Measurements from ENCODE around the gene PTPRM.

Gene PTPRM

DNA sequence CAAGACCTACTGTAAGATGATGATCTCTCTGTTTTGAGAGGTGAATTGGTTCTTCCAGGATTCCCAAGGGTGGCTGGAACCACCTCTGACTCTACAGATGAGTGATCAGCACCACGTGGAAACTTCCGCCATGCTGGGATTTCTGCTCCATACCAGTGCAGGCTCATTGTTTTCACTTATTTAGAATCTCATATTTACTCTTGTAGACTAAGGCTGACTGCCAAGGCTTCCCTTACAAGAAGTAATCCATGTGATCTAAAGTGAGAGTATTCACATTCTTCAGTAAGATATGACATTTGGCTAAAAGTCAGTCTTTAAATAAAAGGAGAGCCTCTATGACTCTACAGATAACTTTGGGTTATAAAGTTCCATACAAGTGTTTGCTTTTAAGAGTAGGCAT, 719.2 kb downstream of the PTPRM start:
- no peak for DNase-seq (ENCODE audit: low read depth)

DNA sequence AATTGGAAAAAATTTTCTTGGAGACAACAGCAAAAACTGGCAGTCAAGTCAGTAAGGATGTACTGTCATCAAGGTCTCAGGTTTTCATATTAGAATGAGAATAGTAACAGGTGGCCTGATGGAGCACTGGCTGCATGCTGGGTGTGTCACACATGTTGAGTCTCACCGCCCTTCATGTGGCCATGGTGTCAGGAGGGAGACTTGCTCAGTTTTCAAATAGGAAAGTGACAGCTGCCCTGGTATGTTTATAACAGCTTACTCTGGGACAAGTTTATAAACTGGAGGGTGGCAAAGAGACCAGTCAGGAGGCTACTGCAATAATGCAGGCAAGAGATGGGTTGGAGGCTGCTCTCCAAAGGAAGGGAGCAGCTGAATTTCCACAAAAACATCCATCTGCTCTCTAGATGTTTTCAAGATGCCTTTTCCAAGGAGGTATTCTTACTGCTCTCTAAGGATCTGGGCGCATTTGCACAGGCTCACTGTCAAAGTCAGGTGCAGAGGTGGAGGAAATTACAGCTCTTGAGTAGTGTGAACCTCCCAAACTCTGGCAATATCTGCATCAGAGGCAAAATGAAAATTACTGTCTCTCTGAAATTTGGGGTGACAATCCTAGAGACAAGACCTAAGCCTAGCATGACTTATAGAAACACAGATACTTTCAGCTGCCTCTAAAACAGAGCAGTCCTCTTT, 720.2 kb downstream of the PTPRM start:
- no peak for DNase-seq (ENCODE audit: low read depth)

DNA sequence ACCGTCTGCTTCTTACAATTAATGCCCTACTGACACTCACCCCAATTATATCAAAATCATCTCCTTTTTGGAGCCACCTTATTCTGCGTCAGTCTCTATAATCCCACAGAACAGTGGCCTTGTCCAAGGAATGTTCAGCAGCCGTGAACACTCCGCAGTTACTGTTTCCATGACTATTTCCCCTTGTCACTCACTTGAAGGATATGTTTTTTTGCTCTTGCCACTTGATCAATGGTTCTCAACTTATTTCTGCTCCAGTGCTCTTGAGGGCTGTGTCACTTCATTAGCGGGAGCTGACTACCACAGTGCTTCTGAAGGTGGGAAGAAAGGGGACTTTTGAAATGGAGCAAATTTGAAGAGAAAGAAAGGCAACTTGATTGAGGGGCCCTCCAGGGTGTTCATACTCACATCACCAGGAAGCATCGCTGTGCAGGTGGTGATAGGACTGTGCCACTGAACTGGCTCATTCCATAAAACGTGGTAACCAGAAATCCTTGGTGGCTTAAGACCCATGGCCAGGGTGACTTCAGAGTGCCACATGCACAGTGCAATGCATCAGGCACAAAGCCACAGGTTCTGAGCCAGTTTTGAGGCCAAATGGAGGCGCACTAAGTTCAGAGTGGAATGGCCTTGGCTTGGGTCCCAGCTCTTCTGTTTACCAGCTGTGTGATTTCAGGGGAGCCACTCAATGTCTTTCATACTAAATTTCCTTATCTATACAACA, 721.5 kb downstream of the PTPRM start:
- no peak for DNase-seq (ENCODE audit: low read depth)

DNA sequence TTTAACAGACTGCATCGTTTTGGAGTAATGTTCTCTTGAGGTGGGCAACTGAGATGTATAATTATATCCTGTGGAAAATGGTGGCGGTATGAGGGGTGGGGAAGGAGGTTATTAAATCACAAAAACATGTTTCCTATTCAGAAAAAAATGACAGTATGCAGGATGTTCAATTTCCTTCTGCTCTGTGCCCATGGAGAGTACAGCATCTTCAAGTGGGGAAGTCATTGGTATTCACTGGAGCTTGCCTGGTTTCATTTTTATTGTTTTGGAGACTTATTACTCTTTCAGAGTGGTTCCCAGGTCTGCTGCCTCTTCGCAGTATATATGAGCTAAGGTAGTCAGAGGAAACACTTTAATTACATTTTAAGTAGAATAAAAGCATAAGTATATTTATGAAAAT, 723.3 kb downstream of the PTPRM start:
- DNase-seq (ENCODE audit: low read depth), result no peak

DNA sequence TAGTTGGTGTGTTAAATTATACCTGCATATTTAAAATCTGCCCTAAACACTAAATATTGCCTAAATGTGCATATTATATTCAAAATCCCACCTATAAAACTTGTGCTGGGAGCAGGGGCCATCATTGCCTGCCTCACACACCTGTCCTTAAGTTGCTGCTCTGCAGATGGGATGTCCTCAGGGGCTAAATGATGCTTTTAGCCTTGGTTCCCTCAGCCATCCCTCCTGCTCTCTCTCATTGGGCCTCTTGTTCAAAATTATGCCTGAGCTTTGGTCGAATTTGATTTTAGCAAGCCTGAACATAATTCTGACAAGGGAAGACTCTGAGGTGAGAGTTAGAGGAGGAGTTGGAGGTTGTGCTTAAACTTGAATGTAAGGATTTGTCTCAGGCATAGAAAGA, 723.8 kb downstream of the PTPRM start:
- no peak for DNase-seq (ENCODE audit: low read depth)

DNA sequence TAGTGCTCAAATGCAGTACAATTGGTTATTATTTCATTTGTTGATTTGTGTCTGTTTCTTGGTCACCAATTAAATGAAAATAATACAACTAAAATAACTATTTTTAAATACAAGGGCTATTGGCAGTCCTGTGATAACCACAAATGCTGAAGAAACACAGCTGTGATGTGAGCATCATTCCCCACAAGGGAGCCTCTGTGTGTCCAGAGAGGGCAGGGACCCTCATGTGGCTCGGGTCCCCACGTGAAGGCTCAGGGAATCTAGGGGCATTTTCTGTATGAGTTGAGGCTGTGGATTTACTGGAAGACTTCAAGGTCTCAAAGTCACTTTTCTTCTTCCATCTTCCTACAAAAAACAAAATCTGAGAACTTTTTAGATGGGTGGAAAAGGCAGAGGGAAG, 726.1 kb downstream of the PTPRM start:
- no peak for DNase-seq (ENCODE audit: low read depth)

DNA sequence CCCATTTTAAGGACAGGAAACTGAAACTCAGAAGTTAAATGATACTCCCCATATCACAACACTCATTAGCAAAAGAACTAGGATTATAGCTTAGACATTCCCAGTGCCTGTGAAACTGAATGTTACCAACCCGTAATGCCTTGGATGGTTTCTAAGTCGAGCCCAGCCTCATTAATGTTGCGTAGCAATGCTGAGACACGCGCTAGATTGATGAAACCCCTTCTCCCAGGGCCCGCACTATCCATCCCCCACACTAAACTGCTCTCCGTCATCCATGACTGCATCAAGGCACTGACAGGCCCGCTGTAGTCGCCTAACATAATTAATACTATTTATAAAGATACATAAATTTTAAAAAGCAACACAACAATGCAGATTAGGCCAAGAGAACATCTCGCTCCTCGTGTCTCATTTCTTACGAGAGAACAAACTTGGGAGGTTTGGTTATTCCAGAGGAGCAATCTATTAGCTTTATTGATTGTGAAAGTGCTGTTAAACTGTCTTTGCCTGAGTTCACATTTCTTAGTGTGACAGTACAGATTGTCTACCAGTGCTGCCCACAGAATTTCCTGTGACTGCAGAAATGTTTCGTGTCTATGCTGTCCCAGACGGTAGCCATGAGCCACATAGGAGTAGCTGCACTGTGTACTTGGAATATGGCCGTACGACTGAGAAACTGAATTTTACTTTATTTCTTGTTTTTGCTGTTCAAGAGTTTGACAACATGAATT, 729.9 kb downstream of the PTPRM start:
- no peak for DNase-seq (ENCODE audit: low read depth)

DNA sequence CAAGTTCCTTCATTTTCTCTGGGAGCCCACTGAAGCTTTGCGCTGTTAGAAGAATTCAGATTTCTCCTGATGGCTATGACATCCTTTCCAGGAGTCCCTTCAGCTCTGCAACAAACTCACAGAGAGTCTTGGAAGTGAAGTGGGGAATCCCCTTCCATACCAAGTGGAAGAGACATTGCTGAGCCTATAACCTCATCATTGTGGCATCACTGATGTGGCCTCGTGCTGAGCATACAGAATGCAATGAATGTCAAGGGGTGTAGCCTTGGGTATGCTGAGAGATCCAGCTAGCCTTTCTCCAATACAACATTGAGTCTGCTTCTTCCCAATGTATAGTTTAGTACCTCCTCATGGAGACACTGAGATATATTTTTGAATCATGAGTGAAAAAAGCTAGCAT, 731.1 kb downstream of the PTPRM start:
- DNase-seq (ENCODE audit: low read depth), result no peak

DNA sequence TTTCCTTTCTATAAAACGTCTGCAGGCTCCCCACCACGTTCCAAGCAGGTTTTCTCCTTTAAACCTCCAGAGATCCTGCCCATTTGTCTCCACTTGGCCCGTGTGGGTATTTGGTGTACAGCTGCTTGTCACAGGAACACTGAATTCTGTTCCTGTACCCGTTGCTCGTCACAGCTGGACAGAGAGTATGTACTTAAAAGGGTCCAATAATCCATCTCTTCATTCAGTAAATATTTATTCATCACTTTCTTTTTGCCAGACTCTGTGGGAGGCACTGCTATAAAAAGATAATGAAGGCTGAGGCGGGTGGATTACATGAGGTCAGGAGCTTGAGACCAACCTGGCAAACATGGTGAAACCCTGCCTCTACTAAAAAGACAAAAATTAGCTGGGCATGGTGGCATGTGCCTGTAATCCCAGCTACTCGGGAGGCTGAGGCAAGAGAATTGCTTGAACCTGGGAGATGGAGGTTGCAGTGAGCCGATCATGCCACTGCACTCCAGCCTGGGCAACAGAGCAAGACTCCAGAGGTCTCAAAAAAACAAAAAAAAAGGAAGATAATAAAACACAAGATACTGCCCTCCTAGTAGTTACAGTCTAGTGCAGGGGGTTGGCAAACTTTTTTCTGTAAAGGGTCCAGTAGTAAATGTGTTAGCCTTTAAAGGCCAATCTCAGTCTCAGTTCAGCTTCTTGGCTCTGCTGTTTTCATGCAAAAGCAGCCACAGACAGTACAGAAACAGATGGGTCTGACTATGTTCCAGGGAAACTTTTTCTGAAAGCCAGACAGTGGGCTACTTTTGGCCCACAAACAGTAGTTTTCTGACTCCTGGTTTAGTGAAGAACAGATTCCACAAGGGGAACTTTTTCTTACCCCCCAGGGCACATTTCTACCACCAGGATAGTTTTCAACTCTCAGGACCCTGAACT, 732.2 kb downstream of the PTPRM start:
- no peak for DNase-seq (ENCODE audit: low read depth)

DNA sequence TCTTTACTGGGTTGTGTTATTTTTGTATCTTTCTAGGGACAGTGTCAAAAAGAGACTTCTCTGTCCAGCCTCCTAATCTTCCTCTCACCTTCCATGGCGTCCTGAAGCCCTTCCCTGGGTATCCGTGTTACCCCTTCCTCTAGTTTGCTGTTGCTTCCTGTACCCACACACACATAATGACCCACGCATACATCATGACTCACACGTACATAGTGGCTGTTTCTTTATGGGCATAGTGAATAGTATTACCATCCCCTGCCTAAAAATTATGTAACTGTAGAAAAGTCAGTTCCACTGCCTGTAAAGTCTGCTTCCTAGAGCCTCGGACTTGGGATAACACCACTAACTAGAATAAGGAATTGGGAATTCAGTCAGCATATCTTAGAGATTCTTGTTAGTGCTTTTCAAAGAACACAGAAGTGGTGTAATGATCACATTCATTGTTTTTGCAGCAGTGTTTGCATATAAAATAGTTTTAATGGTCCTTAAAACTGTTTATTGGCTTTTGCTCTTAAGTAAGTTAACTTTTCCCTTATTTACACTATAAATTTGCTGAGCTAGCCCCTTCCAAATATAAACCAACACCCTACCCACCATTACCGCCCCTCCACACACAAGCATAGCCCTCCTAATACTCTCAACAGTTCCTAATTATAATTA, 733.8 kb downstream of the PTPRM start:
- no peak for DNase-seq (ENCODE audit: low read depth)

DNA sequence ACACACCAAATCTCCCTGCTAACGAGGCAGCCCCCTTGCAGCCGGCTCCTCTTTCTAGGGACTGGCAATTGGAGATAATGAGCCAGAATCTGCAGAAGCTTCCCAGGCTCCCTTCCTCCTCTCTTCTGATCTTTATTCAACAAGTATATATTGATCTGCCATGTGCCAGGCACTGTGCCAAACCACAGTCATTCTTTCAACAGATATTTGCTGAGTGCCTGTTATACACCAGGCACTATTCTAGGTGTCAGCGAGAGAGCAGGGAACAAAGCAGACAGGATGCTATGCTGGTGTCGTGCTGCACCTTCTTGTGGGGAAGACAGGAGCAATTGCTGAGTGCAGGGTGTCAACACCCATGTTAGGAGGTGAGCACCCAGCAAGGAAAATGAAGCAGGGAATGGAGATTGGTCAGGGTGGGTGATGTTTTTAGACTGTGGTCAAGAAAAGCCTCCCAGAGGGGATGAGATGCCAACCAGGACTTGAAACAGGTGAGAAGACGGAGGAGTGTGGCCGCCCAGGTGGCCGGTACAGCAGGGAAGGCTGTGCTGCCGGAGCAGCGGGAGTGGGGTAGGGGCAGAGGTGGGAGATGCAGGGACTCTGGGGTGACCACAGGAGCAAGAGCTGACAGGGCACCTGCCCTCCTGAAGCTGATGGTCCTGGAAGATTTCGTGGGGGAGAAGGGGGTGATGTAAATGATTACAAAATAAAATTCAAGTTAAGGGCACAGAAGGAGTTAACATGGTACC, 734.5 kb downstream of the PTPRM start:
- DNase-seq (ENCODE audit: low read depth), result no peak

DNA sequence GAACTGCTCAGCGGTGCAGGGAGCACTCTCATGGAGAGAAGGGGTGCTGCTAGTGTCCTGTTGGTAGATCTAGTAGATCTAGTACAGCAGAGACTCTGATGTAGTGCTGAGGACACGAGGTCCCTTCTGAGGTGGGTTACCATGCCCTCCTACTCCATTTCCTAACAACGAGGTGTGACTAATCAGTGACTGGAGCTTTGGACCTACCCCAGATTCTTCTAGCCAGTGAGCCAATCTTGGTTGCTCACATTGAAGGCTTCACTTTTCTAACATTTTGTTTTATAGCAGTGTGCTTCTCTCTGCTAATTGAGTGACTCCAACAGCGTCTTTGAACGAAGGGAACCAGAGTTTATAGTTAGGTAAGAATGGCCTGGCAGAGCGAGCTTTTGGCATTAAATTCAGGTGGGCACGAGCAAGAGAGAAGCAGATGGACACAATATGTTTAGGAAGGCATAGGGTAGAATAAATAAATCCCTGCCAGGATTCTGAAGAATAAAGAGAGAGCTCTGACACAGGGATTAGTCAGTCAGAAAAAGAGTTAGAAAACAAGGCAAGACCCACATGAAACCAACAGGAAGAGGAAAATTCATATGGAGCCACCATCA, 736.1 kb downstream of the PTPRM start:
- no peak for DNase-seq (ENCODE audit: low read depth)

DNA sequence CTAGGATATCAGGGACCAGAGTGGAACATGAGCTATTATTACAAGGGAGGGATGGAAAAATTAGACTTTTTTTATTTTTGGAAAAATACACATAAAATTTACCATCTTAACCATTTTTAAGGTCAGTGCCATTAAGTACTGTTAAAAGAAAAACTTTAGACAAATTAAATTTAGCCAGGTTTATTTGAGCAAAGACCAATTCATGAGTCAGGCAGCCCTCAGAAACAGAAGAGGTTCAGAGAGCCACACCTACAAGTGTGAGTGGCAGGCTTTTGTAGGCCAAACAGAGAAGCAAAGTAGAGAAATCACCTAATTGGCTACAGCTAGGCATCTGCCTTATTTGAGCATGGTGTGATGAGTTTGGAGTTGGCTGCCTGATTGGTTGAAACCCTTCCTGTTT, 740.8 kb downstream of the PTPRM start:
- no peak for DNase-seq (ENCODE audit: low read depth)

DNA sequence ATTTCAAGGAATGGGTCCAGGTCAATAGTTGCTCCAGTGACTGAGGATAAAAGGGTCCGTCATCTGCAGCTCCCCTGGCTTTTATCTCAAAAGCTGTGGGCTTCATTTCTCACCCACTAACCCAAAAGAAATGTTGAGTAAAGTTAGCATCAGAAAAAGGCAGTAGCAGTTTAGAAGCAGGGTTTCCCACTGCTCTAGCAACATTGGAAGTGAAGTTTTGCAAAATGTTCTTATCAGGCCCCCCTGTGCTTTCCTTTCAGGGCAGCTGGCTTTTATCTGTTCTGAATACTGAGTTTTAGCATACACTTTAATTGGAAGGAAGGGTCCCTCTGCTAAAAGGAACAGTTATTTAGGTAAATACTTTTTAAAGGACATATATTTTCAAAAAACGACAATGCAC, 745.9 kb downstream of the PTPRM start:
- DNase-seq (ENCODE audit: low read depth), result no peak

DNA sequence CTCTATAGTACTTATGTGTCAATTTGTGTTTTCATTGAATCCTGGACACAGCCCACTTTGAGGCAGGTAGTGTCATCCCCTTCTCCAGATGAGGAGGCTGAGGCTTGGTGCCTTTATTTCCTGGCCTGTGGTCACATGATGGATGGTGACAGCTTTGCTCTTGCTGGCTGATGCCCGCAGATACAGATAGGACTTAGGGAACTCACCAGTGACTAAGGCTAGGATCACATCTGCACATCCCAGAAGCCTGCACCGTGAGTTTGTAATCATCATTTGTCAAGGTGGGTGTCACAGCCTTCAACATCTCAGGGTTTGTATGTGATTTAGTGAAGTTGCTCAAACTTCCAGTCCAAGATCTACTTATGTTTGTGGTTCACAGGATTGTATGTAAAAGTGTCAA, 747.0 kb downstream of the PTPRM start:
- no peak for DNase-seq (ENCODE audit: low read depth)

DNA sequence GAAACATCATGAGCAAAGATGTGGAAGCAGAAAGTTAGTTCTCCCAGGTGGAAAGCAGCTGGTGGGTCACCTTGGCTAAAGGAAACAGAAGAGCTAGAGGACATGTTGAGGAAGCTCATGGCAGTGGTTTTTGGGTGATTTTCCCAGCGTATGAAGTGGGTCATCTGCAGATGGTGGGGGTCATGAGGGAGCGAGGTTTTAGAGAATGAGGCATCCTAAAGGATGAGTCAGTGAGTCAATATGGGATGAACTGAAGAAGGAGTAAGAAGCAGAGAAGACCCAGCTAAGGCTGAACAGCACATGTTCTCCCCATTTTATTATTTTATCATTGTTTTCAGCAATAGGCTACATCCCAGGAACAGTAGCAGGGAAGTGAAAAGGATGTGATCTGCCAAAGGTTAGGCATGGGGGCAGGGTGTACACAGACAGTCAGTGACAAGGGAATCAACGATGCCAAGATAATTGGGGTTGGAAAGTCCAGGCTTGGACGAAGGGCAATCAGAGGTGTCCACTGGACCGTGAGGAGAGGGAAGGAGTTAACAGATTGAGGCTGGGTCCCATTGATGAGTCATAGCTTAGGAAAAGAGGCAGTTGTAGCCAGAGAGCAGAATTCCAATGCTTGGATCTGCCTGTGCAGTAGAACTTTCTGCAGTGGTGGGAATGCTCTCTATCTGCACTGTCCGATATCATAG, 752.8 kb downstream of the PTPRM start:
- DNase-seq (ENCODE audit: low read depth), result no peak

DNA sequence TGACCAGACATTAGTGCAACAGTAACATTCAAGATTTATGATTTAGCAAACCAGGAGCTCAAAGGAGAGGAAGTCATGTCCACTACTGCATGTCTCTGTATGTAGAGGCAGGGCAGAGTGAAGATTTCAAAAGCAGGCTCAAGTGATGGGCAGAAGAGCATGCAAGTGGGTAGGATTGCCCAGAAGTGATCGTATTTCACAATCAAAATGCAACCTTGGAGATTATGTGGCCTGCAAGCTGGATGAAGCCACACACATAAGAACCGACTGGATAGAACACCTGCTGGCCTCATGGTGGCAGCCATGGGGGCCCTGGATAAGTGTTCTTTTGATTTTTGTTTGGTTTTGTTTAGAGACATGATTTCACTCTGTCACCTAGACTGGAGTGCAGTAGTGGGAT, 755.4 kb downstream of the PTPRM start:
- DNase-seq (ENCODE audit: low read depth), result no peak

DNA sequence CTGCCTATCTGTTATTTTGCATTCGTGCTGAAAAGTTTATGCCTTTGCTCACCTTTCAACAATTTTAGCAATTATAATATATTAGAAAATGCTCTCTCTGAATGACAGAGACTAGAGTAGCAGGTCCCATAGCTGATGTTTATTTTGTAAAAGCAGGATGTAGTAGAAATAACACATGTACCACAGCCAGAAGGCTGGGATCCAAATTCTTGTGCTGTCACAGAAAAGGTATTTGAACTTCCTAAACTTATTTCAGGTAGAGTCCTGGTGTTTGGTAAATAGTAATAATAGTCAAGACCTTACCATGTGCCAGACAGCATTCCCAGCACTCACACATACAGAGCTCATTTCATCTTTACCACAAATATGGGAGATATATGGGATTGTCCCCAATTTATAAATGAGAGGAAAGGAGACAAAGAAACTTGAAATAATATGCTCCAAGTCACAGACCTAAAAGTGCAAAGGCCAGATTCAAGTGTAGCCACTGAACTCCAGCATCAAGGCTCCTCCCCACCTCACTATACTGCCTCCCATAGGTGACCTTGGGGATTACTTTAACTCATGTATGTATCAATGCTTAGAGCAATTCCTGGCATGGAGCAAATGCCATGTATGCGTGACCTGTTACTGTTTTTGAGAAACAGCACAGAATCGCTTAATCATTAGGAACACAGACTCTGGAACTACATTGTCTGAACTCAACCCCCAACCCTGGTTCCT, 757.4 kb downstream of the PTPRM start:
- DNase-seq (ENCODE audit: low read depth), result no peak

DNA sequence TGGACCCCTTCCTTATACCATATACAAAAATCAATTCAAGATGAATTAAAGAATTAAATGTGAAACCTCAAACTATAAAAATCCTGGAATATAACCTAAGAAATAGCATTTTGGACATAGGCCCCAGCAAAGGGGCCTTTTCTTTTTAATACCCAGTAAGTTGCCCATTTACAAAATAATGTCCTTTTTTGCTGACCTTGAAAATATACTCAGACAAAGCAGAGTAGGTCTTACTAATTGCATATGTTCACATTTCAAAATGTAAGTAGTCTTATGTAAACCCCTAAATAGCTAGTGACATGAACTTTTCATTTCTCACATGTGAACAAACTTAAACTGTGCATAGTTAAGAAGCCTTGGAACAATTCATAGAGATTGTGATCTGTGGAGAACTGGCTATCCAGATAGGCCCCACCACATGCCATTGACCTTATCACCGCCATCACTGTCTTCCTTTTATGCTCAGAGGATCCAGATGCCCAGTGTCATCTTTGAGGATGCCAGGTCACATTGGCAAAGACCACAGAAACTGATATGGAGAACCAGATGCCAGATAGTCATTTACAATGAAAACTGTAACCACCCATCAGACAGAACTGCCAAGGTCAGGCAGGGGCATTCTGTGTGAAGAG, 759.8 kb downstream of the PTPRM start:
- DNase-seq (ENCODE audit: low read depth), result no peak

Data from activated T-cell treated with anti-CD3 and anti-CD28 coated beads for 48 hours (primary cell).